HuH-7 (cell line): ENCODE data around the gene ADAM15.

ENCODE experiments used
- DNase-seq: peaks from one replicate; pipeline ENCODE4 v3.0.0; 2011; ENCODE audit warnings: low spot score

ADAM15 gene

GRCh38 chr1:155073377-155074242 is 22.5 kb downstream of the ADAM15 start:
- DNase-seq = no peak

GRCh38 chr1:155075535-155075934 is 24.4 kb downstream of the ADAM15 start:
- DNase-seq = no peak

DNA sequence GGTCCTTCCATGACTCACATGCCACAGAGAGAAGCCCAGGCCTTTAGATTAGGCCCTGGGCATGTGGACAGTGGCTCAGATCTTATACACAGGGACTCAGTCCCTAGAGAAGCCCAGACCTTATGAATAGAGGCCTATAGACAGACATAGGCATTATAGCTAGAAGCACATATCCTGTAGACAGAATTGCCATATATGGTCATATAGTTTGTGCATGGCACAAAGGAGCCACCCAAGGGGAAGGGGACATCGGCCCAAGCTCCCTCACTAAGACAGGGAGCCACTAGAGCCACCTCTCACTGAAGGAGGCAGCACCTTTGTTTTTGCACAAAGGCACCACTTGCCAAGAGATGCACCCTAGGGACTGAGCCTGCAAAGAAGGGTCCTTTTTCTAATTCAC is 25.3 kb downstream of the ADAM15 start:
- no peak for DNase-seq

DNA sequence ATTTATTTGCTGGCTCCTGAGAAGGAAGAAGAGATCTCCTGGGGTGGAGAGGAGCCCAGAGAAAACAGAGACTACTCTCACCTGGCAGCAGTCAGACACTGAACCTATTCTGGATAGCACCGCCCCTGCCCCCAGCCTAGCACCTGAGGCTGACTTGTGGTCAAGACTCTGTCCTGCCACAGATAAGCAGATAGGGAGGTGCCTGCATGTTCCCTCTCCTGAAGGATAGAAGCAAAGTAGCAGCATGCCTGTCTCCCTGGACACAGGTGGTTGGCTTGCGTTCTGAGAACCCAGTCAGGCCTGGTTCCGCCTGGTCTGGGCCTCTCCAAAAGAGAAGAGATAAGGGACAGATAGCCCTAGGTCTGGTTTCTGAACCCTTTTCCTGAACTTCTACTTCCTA is 26.2 kb downstream of the ADAM15 start:
- no peak for DNase-seq

DNA sequence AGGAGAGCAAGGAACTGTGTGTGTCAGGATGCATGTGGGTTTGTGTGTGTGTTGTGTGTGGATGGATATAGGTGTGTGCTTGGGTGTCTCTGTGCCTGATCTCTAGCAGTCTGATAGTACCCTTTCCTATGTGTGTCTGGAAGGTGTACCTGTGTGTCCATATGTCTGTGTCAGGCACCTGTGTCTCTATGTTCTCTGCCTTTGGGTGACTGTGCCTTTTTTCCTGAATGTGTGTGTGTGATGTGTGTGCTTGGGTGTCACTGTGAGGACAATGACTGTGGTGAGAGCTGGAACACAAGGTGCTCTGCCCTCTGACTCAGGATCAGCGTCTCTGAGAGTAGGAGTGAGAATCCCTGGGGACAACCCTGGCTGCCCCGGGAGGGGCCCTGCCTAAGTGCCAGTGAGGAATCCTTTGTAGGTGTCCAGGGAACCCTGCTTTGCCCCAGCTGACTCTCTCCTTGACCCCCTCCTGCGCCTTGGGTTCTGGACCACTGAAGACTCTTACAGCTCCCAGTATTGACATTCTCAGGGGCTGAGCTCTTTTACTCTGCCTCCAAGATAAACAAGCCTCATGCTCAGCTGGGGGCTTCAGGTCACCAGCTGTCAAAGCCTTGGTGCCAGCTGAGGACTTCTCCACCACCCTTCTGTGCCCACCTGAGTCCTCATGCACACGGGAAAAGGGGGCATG is 26.8 kb downstream of the ADAM15 start:
- DNase-seq = no peak

- DNase-seq = peak; percentile 97
Observed at GRCh38 chr1:155078469-155079209, 27.5 kb downstream of the ADAM15 start, which contains the start of gene EFNA3. EFNA3 (plus strand) TSS chr1:155078837; CDS start chr1:155078942, 105 bp downstream.

- no peak for DNase-seq
Observed at GRCh38 chr1:155079210-155079486, 28.0 kb downstream of the ADAM15 start.

GRCh38 chr1:155079487-155080311 is 28.6 kb downstream of the ADAM15 start:
- DNase-seq = peak; percentile 52

DNA sequence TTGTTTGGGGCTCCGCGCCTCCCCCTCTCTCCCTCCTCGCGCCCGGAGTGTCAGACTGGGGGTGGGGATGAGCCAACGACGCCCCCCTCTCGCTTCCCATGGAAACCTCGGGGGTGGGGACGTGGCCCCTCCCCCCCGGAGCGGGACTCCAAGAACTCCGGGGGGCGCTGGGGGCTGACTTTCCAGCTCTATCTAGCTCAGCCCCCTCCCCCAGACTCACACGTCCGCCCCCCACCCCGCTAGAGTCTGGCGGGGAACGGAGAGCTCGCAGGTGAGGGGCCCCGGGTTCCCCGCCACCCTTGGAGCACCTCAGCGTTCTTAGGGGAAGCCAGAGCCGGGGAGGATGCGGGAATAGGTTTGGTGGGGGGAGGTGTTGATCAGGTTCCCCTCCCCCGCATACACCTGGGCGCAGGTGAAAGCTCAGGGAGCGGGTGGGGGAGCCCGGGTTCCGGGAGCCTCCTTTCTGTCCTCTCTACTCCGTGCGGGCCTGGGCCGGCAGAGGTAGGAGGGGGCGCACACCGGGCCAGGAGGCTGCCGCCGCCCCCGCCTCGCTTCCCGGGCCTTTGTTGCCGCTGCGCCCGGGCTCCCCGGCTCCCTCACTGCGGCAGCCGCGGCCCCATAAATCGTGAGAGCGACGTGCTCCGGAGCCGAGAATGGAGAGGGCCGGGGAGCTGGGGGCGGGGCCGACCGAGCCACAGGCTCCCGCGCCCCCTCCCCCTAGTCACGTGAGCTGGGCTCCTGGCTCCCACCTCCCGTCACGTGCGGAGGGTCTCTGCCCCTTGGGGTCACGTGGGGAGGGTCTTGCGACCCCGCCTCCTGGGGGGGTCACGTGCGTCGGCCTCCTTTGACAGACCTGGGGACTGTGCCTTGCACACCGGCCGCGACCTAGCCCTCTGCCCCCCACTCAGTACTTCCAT is 29.5 kb downstream of the ADAM15 start:
- DNase-seq = peak; percentile 82

DNA sequence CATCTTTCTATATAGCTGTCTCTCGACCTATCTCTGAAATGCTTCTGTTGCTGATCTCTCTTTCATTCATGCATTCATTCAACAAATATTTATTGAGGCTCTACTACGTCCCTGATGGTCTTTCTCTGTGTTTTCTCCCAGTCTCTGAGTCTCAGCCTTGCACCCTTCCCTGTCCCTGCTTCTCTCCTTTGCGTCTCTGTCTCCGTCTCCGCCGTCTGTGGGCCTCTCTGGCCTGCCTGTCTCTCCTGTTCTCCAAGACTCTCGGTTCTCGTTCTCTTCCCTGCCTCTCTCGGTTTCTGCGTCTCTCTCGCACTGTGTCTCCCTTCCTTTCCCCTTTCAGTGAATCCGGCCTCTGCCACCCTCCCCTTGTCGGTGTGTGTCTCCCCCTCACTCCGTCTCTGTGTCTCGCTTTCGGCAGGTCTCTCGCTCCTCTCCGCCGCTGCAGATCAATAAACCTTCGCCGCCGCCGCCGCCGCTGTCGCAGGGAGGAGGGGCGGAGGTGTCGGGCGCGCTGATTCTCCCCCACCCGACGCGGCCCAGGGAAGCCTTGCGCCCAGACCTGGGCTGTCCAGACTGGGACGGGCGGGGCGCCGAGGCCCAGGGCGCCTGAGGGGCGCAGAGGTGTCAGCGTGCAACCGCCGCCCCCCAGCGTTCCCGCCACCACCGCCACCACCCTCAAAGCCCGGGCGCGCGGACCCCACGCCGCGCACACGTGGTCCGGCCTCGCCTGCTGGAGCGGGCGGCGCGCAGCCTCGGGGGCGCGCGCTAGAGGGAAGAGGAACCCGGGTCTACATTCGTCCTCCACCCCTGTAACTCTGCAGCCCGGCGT is 30.6 kb downstream of the ADAM15 start:
- DNase-seq = no peak

GRCh38 chr1:155082301-155083051 is 31.4 kb downstream of the ADAM15 start:
- no peak for DNase-seq

DNA sequence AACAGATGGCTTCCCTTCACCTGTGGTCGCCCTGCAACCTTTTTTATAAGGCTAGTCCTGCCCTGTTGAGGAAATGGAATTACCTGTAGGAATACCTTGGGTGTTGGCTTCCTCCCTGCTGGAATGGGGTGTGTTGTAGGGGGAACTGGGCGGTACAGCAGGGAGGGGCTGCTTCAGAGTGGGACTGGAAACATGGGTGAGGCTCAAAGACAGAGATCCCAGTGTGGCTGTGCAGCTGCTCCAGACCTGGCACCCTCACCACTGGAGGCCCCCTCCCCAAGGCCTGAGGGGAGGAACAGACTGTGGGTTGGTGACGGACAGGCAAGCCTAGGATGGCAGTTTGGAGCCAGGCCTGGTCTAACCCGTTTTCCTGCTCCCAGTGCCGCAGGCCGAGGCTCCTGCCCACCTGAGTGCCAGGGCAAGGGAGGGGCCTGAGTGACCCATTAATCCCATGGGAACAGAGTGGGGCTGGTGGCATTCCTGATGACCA is 32.0 kb downstream of the ADAM15 start:
- DNase-seq = no peak

GRCh38 chr1:155083865-155084721 is 33.0 kb downstream of the ADAM15 start:
- DNase-seq = no peak

GRCh38 chr1:155084722-155085503 is 33.8 kb downstream of the ADAM15 start:
- DNase-seq = peak; percentile 96

- no peak for DNase-seq
Observed at GRCh38 chr1:155085504-155086127, 34.5 kb downstream of the ADAM15 start.

DNA sequence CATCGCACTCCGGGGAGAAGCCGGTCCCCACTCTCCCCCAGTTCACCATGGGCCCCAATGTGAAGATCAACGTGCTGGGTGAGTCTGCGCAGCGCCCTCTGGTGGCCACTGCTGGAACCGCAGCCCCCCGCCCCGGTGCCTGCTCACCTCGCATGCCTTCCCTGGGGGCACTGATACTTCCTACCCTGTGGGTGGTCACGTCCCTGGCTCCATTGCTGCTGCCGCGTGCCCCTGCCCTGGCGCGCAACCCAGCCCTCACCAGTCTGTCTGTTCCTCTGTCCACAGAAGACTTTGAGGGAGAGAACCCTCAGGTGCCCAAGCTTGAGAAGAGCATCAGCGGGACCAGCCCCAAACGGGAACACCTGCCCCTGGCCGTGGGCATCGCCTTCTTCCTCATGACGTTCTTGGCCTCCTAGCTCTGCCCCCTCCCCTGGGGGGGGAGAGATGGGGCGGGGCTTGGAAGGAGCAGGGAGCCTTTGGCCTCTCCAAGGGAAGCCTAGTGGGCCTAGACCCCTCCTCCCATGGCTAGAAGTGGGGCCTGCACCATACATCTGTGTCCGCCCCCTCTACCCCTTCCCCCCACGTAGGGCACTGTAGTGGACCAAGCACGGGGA is 35.1 kb downstream of the ADAM15 start:
- DNase-seq = peak; percentile 90
